AG09319 (cell line): Measurements from ENCODE around the gene PLAAT3.
A peak's percentile ranks its signal among the peaks of the same experiment; 100 is the strongest.
"Not testable (repeated sequence)": the region's sequence is repeated elsewhere in the genome, so short reads cannot be mapped to it uniquely, and the experiment has no call there.

Source experiments
- DNase-seq: peaks from one replicate; pipeline ENCODE4 v3.0.0-alpha.2; 2010; ENCODE audit warnings: low read depth; ENCODE audit errors: extremely low read depth
- CTCF ChIP-seq: IDR thresholded peaks from 2 replicates; pipeline ENCODE4 v1.5.1; 2011; ENCODE audit warnings: low read depth, mild to moderate bottlenecking, inconsistent platforms, low read length, moderate library complexity

PLAAT3 gene

GRCh38 chr11:63532799-63533475 lies 81.3 kb downstream of the PLAAT3 start:
- TF ChIP-seq CTCF = no peak
- DNase-seq = no peak

GRCh38 chr11:63532117-63532516 lies 82.1 kb downstream of the PLAAT3 start:
- DNase-seq = no peak

GRCh38 chr11:63531074-63531792 lies 83.0 kb downstream of the PLAAT3 start:
- DNase-seq = peak; percentile 88

More at GRCh38 chr11:63532117-63532516, 82.1 kb downstream of the PLAAT3 start:
- no peak for TF ChIP-seq CTCF

GRCh38 chr11:63530021-63530420 lies 84.2 kb downstream of the PLAAT3 start:
- no peak for TF ChIP-seq CTCF
- DNase-seq = no peak

- DNase-seq = not testable (repeated sequence)
These were observed 84.9 kb downstream of the PLAAT3 start for GRCh38 chr11:63529373-63529772.

GRCh38 chr11:63528729-63529278 lies 85.4 kb downstream of the PLAAT3 start:
- not testable (repeated sequence) for DNase-seq

GRCh38 chr11:63528156-63528555 lies 86.1 kb downstream of the PLAAT3 start:
- DNase-seq = not testable (repeated sequence)

GRCh38 chr11:63527667-63528066 lies 86.6 kb downstream of the PLAAT3 start:
- DNase-seq = no peak
- TF ChIP-seq CTCF = no peak
